ENCODE measurements around the gene DNAJC17.

DNA sequence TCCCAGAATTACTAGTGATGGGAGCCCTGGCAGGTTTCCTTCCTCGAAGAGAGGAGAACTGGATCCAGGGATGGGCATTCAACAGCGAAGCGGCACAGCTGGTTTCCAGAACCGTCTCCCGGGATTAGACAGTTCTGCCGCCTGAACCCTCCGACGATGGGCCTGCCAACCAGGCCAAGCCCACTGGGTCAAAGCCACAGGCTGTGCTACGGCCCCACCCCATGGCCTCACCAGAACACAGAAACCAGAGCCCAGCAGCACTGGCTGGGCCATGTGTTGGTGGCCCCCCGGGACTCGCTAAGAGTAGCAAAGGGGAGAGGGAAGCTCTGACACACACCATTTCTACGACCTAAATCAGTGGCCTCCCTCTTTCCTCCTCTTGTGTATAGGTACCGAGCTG, 35.3 kb downstream of the DNAJC17 start:
- TF ChIP-seq CTCF (IDR thresholded peaks at IDR 0.05; ENCODE audit: poor library complexity) (no peak), EZH2 (IDR thresholded peaks at IDR 0.05; ENCODE audit: borderline replicate concordance) (no peak)

All from hepatocyte (in vitro differentiated cells).